Fibroblast of mammary gland (primary cell): ENCODE data around the gene CAP2.
A peak's percentile ranks its signal among the peaks of the same experiment; 100 is the strongest.

ENCODE experiments used
- DNase-seq: peaks from one replicate; pipeline ENCODE4 v3.0.0-alpha.2; 2010; ENCODE audit warnings: low read depth
- H3K4me3 ChIP-seq: 2 replicates; pipeline ENCODE4 v1.5.1; 2011; ENCODE audit warnings: low read depth, mild to moderate bottlenecking, low read length, moderate library complexity; ENCODE audit not compliant: control insufficient read depth
- TF ChIP-seq, protein P1 (sequence below): conservative IDR thresholded peaks from 2 replicates; pipeline ENCODE4 v1.5.1; 2011; ENCODE audit warnings: low read depth, low read length, inconsistent platforms; ENCODE audit not compliant: control insufficient read depth, insufficient read depth

CAP2 gene

DNA sequence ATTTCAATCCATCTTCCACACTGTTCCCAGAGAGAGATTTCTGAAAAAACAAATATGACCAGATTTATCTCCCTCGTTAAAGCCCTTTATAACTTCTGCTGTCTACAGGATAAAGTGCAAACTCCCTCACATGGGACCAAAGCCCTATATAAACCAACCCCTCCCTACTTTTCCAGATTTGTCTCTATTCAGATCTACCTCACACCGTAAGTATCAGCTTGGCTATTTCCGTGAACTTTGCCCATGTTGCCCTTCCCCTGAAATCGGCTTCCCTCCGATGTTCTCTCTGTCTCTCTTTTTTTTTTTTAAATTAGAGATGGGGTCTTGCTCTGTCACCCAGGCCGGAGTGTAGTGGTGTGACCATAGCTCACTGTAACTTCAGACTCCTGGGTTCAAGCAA is 194.6 kb downstream of the CAP2 start:
- TF ChIP-seq, protein P1, sequence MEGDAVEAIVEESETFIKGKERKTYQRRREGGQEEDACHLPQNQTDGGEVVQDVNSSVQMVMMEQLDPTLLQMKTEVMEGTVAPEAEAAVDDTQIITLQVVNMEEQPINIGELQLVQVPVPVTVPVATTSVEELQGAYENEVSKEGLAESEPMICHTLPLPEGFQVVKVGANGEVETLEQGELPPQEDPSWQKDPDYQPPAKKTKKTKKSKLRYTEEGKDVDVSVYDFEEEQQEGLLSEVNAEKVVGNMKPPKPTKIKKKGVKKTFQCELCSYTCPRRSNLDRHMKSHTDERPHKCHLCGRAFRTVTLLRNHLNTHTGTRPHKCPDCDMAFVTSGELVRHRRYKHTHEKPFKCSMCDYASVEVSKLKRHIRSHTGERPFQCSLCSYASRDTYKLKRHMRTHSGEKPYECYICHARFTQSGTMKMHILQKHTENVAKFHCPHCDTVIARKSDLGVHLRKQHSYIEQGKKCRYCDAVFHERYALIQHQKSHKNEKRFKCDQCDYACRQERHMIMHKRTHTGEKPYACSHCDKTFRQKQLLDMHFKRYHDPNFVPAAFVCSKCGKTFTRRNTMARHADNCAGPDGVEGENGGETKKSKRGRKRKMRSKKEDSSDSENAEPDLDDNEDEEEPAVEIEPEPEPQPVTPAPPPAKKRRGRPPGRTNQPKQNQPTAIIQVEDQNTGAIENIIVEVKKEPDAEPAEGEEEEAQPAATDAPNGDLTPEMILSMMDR, result no peak
- no peak for DNase-seq
- H3K4me3 ChIP-seq, result no peak overlapping the region

DNA sequence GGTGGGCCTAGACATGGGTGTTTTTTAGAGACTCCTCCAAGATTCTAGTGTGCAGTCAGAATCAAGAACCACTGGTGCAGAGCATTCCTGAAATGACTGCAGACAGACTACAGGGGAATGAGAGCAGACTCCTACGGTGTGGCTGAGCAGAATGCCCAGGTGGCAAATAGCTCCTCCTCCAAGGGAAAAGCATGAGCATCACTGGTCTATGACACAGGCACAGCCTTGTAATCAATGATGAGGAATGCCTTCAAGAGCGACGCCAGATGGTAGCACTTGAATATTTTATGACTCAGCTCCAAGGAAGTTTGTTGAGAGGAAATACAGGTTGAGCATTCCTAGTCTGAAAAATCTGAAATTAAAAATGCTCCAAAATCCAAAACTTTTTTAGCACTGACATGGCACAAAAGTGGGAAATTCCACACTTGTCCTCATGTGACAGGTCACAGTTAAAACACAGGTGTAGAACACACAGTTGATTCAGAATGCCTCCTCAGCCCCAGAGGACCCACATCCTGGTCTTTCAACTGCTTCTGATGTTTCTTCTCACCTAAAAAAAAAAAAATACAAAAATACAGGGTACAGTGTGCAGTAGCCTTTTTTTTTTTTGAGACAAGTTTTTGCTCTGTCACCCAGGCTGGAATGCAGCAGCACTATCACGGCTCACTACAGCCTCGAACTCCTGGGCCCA is 196.2 kb downstream of the CAP2 start:
- TF ChIP-seq, protein P1, result no peak
- DNase-seq, result peak; percentile 82
- no peak overlapping the region for H3K4me3 ChIP-seq

DNA sequence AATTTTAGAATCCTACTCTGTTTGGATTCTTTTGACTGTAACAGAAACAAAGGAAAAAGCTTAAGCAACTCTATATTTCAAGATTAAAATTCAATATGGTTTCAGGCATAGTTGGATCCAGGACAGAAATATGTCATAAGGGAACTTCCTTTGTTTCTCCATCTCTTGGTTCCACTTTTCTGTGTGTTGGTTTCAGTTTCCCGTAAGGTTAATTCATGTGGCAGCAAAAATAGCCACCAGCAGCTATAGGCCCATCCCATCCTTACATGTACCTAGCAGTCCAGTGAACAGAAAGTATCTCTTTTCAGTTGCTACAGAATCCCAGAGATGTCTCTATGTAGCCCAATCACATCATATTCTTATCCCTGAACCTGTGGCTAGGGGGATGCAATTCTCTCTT is 197.9 kb downstream of the CAP2 start:
- no peak overlapping the region for H3K4me3 ChIP-seq
- TF ChIP-seq, protein P1, result no peak
- DNase-seq, result no peak

DNA sequence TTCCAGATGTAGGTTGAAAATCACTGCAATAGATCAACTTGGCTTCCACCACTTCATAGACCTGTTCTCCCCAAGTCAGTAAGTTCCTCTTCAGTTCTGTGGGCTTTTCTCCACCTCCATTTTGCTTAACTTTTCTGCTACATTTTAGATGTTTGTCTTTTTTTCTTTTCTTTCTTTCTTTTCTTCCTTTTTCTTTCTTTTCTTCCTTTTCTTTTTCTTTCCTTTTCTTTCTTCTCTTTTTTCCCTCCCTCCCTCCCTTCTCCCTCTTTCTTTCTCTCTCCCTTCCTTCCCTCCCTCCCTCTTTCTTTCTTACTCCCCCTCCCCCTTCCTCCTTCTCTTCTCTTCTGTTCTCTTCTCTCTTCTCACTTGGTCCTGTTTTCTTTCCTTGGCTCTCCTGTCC is 199.9 kb downstream of the CAP2 start:
- no peak overlapping the region for H3K4me3 ChIP-seq
- no peak for DNase-seq
- TF ChIP-seq, protein P1, result no peak

DNA sequence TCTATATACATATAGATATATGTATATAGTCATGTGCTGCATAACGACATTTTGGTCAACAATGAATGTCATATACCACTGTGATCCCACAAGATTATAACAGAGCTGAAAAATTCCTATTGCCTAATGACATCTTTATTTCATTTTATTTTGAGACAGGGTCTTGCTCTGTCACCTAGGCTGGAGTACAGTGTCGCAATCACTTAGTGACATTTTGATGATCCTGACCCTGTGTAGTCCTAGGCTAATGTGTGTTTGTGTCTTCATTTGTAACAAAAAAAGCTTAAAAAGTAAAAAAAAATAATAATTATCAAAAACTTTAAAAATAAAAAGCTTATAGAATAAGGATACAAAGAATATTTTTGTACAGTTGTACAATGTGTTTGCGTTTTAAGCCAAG is 202.7 kb downstream of the CAP2 start:
- TF ChIP-seq, protein P1, result no peak
- no peak overlapping the region for H3K4me3 ChIP-seq
- no peak for DNase-seq

DNA sequence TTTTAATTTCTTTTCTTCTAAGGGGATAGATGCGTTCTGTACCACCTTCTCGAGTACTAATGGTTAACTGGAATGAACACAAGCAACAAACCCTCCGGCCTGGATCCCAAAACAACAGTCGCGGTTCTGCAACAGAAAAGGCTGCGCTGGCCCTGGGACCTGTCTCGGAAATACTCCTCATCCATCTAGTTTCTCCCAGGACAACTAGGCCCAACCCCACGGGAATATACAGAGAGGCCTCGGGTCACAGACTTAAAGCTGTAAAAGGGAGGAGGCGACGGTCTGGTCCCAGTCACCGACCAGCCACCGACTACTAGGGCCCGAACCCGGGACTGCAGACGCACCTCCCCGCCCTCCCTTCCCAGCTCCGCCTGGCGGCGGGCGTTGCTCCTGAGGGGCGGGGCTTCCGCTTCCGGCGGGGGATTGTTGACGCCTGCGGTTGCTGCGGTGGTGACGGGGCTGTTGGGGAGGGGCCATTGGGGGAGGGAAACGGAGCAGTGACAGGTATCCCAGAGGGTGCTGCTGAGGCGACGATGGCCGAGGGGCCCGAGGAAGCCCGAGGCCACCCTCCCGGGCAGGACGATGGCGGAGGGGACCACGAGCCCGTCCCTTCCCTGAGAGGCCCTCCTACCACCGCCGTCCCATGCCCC is 206.6 kb downstream of the CAP2 start, which contains the start of gene FAM8A1:
Gene FAM8A1, plus strand, starts transcription at position 426 of the 650 bp plus-strand sequence. Its CDS starts 108 bp downstream, at position 534.
- H3K4me3 ChIP-seq, result peak within 1 kb of the TSS; percentile 70
- DNase-seq, result peak; percentile 77
- TF ChIP-seq, protein P1, result peak; percentile 37
